ENCODE measurements around the gene CD244.
"Not testable (repeated sequence)": the region's sequence is repeated elsewhere in the genome, so short reads cannot be mapped to it uniquely, and the experiment has no call there.

Gene CD244

GRCh38 chr1:160862203-160863060 lies at the start of gene CD244:
Gene CD244, minus strand, starts transcription at chr1:160862887. Its CDS starts 210 bp downstream, at chr1:160862677.
- peak; percentile 95 for DNase-seq

- DNase-seq = no peak
Measured at GRCh38 chr1:160911925-160912324, 49.2 kb upstream of the CD244 start.

GRCh38 chr1:160911441-160911840 lies 48.8 kb upstream of the CD244 start:
- no peak for DNase-seq

GRCh38 chr1:160910170-160910750 lies 47.6 kb upstream of the CD244 start:
- no peak for DNase-seq

GRCh38 chr1:160907976-160908375 lies 45.3 kb upstream of the CD244 start:
- no peak for DNase-seq

- no peak for DNase-seq
Measured at GRCh38 chr1:160905617-160905989, 42.9 kb upstream of the CD244 start.

- DNase-seq = no peak
Measured at GRCh38 chr1:160904783-160905616, 42.3 kb upstream of the CD244 start.

GRCh38 chr1:160902251-160902650 lies 39.6 kb upstream of the CD244 start:
- DNase-seq = not testable (repeated sequence)

- no peak for DNase-seq
Measured at GRCh38 chr1:160901768-160902167, 39.1 kb upstream of the CD244 start.

GRCh38 chr1:160900683-160901082 lies 38.0 kb upstream of the CD244 start:
- not testable (repeated sequence) for DNase-seq

- not testable (repeated sequence) for DNase-seq
Measured at GRCh38 chr1:160894368-160895135, 31.9 kb upstream of the CD244 start.

- DNase-seq = no peak
Measured at GRCh38 chr1:160891474-160891873, 28.8 kb upstream of the CD244 start.

- DNase-seq = no peak
Measured at GRCh38 chr1:160888926-160889325, 26.2 kb upstream of the CD244 start.

GRCh38 chr1:160887071-160887470 lies 24.4 kb upstream of the CD244 start:
- DNase-seq = peak in 1 of 2 experiments; percentile 17

GRCh38 chr1:160885042-160885441 lies 22.4 kb upstream of the CD244 start, which contains the start of gene ITLN1:
Gene ITLN1, minus strand, starts transcription at chr1:160885180. Its CDS starts 303 bp downstream, at chr1:160884877.
- no peak for DNase-seq

GRCh38 chr1:160884579-160884978 lies 21.9 kb upstream of the CD244 start:
- DNase-seq = no peak

GRCh38 chr1:160883581-160884513 lies 21.2 kb upstream of the CD244 start:
- no peak for DNase-seq

GRCh38 chr1:160882582-160882981 lies 19.9 kb upstream of the CD244 start:
- no peak for DNase-seq

GRCh38 chr1:160881264-160881663 lies 18.6 kb upstream of the CD244 start:
- DNase-seq = not testable (repeated sequence)

GRCh38 chr1:160880216-160880615 lies 17.5 kb upstream of the CD244 start:
- DNase-seq = no peak

- DNase-seq = no peak
Measured at GRCh38 chr1:160879056-160879455, 16.4 kb upstream of the CD244 start.
